CD4-positive, alpha-beta T cell treated with Interleukin-15 for 1 hour (primary cell): Measurements from ENCODE around the gene SLC1A6.
"Not testable (repeated sequence)": the region's sequence is repeated elsewhere in the genome, so short reads cannot be mapped to it uniquely, and the experiment has no call there.

Experiments used
- DNase-seq: peaks from one replicate; pipeline ENCODE4 v3.0.0-alpha.2; 2020

SLC1A6 gene

DNA sequence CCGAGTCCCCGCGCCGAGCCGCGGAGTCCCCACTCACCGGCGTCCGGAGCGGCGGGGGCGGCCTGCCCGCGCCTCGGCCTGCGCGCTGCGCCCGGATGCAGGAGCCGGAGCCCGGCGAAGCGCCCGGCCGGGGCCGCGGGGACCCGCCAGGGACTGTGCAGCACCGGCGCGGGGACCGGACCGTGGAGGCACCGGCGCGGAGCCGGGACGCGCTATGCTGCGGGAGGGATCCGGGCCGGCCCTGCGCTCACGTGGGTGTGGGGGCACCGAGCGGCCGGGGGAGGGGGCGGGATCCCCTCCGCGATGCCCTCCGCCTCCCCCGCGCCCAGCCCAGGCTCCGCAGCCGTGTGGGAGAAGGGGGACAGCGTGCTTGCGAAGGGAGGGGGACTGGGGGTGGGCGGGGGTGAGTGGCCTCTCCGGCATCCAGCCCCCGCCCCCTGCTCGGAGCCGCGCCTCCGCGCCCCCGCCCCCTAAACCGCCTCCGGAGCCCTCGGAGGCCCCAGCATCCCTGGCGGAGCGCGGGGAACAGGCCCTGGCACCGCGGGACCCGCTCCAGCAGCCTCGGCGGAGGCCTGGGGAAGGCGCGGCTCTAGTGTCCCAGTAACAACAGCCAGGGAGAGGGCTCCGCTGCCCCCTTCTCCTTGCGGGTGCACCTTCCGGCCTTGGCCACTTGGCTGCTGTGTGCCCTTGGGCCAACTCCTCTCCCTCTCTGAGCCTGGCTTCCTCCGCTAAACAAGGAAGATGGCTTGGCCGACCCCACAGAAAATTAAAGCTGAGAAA, at the start of gene SLC1A6:
SLC1A6 (minus strand) TSS at position 389 of the 780 bp plus-strand sequence. CDS start 6,954 bp downstream, outside the sequence.
- no peak for DNase-seq

DNA sequence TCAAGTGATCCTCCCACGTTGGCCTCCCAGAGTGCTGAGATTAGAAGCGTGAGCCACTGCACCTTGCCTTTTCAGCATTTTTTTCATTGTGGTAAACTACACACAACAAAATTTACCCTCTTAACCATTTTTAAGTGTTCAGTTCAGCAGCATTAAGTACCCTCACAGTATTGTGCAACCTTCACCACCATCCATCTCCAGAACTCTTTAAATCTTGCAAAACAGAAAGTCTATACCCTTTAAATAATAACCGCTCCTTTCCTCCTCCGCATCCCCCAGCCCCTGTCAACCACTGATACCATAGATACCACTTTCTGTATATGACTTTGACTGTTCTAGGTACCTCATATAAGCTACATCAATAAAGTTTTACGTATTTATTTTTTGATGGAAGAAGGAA, 48.8 kb upstream of the SLC1A6 start:
- no peak for DNase-seq

DNA sequence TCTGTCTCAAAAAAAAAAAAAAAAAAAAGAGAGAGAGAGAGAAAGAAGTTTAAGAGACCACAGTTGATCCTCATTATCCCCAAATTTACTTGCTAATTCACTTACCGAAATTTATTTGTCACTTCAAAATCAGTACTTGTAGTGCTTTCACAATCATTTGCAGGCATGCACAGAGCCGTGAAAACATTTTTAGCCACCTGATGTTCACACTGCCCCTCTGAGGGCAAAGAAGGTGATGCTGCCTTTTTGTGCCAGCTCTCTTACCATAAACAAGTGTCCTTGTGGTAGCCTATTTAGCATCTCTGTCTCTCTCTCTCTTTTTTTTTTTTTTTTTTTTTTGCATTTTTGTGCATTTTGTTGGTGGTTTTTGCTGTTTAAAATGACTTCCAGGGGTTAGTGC, 45.6 kb upstream of the SLC1A6 start:
- no peak for DNase-seq

DNA sequence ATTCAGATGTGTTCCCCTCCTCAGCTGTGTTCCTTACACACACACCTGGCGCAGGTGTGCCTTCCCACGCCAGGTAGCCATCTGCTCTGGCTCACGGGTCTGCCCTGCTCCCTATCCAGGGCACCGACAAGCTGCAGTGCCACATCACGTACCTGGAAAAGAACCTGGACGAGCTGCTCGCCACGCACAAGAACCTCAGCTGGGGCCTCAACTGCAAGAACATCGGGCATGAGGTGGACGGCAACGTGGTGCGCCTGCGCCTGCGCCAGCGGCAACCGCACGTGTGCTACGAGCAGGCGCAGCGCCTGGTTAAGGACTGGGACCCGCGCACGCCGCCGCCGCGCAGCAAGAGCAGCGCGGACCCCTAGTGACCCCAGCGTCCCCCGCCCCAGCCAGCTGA, 43.1 kb upstream of the SLC1A6 start:
- DNase-seq, result no peak

DNA sequence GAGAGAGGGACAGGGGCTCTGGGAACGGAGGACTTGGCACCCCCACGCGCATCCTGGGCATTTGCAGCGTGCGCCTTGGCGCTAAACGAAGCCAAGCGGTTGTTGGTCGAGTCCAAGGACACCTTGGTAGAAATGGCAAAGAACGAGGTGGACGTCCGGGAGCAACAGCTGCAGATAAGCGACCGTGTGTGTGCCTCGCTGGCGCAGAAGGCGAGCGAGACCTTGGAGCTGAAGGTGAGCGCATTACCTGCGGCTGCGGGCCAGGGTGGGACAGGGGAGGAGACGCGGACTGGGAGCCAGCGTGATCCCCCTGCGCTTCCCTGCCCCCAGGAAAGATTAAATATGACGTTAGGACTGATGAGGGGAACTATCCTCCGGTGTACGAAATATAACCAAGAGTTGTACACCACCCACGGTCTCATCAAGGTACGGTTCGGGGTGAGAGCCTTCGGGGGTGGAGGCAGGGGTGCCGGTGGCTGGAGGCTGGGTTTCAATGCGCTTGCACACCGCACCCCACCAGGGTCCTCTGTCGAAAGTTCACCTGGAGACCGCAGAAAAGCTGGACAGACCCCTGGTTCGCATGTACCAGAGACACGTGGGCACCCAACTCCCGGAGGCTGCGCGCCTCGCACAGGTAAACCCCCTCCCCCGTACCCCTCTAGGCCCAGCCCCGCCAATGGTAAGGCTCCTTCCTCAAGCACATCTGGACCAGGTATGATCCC, 41.8 kb upstream of the SLC1A6 start:
- DNase-seq, result no peak

DNA sequence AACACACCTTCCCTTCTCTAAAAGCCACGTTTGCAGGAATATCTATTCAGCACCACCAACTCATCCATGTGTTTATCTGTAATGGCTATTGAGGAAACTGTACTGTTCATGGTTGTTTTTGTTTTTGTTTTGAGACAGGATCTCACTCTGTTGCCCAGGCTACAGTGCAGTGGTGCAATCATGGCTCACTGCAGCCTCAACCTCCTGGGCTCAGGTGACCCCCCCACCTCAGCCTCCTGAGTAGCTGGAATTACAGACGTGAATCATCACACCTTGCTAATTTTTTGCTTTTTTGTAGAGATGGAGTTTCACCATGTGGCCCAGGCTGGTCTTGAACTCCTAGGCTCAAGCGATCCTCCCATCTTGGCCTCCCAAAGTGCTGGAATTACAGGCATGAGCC, 39.2 kb upstream of the SLC1A6 start:
- not testable (repeated sequence) for DNase-seq

DNA sequence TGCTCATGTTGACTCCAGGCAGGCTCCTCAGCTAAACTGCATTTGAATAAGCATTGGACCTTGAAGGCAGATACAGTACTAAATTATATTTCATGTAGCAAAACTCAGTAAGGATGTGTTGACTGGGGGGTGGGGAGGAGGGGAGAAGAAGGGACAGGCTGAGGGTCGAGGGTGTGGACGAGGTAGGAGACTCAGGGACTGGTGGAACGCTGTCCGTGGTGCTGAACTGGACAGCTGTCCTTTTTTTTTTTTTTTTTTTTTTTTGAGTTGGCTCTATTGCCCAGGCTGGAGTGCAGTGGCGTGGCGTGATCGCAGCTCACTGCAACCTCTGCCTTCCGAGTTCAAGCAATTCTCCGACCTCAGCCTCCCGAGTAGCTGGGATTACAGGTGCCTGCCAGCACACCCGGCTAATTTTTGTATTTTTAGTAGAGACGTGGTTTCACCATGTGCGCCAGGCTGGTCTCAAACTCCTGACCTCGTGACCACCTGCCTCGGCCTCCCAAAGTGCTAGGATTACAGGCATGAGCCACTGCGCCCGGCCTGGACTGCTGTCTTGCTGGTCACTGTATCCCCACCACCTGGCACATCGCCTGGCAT, 36.4 kb upstream of the SLC1A6 start:
- DNase-seq, result no peak

DNA sequence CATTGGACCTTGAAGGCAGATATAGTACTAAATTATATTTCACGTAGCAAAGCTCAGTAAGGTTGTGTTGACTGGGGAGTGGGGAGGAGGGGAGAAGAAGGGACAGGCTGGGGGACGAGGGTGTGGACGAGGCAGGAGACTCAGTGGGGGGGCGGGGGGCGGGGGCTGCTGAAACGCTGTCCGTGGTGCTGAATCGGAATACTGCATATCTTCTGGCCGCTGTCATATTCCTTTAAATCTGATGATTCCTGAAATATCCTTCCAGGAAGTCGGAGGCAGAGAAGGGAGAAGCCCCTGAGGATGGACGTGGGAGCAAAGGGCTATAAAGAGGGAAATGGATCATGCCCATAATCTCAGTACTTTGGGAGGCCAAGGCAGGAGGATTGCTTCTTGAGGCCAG, 34.9 kb upstream of the SLC1A6 start:
- DNase-seq, result no peak

DNA sequence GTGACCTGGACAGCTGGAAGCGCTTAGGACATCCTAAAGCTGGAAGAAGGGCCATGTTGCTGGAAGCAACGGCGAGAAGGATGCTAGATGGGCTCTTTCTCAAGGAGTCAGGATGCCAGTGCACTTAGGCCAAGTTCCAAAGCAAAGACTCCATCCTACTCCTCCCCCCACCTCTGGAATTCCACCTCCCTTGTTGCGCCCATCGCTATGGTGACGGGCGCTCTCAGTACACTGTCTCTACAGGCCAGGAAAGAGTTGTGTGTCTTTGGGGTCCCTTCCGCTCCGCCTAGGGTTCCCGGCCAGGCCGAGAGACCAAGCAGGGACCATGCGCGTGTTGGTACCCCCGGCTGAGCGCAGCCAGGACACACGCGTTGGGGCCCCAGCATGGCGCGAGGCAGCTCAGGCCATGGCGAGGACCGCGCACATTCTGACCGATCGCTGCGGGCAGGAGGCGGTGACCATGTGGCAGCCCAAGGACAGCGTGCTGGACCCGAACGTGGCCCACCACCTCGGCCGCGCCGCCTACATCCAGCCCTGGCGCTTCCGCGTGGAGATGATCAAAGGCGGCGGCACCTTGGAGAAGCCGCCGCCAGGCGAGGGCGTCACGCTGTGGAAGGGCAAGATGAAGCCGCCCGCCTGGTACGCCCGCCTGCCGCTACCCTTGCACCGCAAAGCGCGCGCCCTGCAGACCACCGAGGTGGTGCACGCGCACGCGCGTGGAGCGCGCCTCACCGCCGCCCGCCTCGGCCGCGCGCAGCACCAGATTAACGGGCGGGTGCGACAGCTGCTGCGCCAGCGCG, 31.0 kb upstream of the SLC1A6 start:
- no peak for DNase-seq

DNA sequence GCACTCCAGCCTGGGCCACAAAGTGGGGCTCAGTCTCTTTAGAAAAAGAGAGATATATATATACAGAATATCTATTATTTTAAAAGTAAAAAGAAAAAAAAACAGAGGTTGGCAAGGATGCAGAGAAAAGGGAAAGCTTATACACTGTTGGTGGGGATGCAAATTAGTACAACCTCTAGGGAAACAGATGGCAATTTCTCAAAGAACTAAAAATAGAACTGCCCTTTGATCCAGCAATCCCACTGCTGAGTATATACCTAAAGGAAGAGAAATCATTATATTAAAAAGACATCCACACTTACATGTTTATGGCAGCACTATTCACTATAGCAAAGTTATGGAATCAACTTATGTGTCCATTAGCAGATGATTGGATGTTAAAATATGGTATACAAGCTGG, 28.6 kb upstream of the SLC1A6 start:
- DNase-seq, result no peak

DNA sequence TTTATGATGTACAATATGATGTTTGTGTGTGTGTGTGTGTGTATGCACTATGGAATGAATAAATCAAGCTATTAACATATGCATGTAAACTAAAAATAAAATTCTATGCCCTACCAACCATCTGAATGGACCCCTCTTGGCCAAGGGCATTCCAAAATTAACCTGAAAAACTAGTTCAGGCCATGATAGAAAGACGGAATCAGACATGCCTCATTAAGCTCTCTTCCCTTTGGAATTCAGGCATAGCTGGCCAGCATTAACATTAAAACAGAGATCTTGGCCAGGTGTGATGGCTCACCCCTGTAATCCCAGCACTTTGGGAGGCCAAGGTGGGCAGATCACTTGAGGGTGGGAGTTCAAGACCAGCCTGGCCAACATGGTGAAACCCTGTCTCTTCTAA, 18.3 kb upstream of the SLC1A6 start:
- no peak for DNase-seq

DNA sequence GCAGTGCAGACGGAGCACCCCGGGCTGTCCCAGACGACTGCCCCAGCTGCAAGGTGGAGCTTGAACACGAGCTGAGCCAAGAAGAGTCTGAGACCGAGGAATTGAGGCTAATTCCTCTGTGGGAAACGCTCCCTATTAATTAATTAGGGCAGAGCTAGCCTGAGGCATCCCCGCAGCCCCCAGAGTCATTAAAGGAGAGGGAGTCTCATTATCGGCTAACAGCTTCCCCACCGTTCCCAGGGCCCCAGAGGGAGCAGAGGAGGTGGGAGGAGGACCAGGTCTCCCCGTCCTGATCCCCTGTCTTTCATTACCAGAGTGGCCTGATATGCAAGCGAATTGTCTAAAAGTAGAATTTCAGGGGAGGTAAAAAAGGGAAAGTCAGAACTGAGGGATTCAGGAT, 13.1 kb upstream of the SLC1A6 start:
- DNase-seq, result no peak

DNA sequence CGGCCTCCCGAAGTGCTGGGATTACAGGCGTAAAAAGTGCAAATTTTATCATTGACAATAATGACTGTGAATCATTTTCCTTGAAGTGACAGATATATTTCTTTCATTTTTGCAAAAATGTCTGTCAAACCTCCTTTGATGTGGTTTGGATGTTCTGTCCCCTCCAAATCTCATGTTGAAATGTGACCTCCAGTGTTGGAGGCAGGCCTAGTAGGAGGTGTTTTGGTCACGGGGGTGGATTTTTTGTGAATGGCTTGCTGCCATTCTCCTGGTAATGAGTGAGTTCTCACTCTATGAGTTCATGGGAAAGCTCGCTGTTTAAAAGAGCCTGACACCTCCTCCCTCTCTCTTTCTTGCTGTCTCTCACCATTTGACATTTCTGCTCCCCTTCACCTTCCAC, 5.5 kb upstream of the SLC1A6 start:
- DNase-seq, result no peak

DNA sequence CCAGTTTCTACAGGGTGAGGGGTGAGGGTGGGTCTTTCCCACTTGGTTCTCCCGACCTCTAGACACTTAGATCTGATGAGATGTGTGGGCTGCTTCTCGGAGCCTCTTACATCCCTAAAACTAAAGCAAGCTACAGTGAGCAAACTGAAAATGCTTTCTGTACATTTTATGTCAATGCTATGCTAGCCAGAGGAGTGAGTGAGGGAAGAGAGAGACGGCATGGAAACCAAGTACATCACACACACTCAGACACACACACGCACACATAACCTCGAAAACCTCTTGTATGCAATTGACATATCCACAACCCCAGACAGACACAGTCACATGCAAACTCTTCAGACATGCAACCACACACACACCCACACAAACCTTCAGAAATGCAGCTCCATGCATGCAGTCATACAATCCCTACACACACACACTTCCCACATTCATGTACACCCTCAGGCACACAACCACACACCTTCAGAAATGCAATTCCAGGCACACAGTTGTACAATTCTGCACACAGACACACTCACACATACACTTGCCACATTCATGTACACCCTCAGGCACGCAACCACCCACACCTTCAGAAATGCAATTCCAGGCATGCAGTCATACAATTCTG, 1.4 kb downstream of the SLC1A6 start:
- DNase-seq, result no peak

DNA sequence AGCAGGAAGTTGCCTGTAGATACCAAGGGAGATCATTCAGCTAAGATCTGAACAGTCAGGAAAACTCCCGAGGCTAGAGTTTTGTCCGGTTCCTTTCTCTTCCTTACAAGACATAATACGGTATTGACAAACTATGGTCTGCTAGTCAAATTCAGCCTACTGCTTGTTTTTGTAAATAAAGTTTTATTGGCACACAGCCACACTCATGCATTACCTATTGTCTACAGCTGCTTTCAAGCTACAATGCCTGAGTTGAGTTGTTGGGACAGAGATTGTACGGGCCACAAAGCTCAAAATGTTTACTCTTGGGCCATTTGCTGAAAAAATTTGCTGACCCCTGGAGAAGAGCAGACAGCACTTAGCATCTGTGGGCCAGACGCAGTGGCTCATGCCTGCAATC, 2.5 kb downstream of the SLC1A6 start:
- DNase-seq, result no peak

DNA sequence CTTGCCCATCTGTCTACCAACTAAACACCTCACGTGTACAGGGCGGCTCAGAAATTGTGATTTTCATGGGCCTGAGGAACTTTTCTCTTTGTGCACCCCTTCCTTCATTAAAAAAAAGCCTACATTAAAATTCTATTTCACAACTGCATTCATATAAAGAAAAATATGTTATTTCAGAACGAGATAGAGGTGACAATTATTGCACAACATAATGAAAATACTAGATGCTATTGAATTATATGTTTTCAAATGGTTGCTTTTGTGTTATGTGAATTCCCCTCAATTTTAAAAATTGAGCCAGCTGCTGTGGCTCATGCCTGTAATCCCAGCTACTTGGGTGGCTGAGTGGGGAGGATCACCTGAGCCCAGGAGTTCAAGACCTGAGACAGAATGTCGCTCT, 5.2 kb downstream of the SLC1A6 start:
- no peak for DNase-seq

DNA sequence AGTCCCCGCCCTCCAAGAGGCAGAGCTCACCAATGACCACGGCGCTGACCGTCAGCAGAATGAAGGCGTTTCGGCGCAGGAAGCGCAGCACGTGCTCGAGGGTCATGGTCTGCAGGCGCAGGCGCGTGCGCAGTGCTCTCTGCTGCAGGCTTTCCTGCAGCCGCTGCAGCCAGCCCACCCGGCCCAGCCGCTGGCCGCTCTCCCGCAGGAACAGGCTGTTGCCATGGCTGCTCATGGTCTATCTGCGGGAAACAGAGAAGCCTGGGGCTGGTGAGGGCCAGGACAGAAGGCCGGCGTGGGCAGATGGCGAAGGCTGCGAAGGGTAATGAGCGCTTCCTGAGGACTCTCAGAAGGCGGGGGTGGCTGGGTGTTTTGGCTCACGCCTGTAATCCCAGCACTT, 7.0 kb downstream of the SLC1A6 start:
- DNase-seq, result no peak

DNA sequence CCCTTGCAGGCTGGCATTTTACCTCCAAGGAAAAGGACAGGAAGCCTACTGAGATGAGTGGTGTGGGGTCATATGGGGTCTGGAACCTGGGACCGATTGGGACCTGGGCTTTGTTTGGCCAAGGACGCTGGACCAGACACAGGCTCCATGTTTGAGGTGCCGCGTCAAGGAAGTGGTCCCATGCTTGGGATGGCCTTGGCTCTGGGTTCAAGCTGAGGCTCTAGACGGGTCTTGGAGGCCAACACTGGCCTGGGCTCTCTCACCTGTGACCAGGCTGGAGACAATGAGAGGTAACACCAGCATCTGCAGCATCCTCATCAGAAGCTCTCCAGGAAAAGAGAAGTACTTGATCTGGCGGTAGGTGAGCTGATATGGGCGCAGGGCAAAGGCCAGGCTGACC, 8.2 kb downstream of the SLC1A6 start:
- DNase-seq, result no peak

DNA sequence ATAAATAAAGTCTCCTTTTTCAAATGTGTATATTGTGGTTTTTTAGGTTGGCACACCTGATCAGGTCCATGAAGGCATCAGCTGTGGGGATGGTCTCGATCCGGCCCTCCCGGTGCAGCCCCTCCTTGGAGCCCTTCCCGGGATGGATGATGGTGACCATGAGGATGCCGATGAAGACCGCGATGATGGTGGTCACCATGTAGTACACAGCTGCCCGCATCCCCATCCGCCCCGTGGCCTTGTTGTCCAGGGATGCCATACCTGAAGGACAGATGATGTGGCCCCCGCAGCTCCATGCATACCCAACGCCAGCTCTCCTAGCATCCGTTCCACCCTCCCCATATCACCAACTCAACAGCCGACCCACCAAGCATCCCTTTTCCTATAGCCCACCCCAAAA, 11.4 kb downstream of the SLC1A6 start:
- no peak for DNase-seq

DNA sequence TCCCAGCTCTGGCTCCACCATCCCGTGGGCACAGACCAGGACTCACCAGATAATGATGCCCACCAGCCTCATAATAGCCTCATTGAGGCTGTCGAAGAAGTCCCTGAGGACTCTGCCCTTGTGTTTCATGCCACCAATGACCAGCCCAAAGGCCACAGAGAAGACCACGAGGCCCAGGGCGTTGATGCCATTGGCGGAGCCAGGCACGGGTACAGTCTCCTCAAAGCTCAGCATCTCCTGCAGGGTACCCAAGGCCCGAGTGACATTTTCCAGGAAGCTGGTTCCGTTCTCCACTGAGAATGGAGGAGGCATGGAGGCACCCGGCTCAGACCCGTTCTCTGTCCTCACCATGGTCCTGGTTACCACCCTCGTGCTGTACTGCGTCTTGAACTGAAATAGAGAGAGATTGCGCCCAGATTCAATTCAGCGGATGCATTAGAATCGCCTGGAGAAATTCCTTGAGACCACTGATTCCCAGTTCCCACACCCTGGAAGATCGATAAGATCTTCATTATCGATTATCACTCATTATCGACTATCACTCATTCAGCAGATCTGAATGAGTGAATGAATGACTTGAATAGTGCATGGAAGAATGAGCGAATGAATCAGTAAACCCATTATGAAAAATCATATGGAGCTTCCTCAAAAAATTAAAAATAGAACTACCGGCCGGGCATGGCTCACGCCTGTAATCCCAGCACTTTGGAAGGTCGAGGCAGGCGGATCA, 17.5 kb downstream of the SLC1A6 start:
- DNase-seq, result no peak

DNA sequence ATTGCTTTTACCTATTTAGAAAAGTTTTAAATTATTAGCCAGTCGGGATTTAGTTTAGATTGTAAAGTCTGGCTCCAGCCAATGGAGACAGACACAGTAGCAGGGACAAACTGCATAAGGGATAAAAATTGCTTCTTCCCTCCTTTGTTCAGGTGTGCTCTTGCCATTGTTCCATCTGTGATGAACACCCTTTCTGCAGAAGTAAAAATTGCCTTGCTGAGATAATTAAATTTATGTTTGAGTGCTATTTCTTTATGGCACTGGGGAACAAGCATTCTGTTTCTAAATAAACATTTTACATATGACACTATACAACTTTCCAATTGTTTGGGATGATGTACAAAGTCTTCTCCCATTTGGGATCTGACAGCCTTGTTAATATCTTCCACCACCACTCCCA, 20.4 kb downstream of the SLC1A6 start:
- no peak for DNase-seq

DNA sequence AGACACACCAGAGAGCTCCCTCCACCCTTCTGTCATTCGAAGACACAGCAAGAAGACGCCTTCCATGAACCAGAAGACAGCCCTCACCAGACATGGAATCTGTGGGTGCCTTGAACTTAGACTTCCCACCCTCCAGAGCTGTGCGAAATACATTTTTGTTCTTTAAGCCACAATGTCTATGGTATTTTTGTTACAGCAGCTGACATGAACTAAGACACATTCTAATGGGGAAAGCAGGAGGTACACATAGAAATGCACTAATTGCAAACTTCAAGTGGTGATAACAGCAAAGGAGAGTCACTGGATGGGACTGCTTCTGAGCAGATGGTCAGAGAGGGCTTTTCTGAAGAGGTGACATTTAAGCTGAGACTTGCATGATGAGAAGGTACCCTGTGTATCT, 22.2 kb downstream of the SLC1A6 start:
- DNase-seq, result no peak
